ENCODE data around the gene ULK2. TPM values are rescaled to one million over a fixed set of nuclear protein-coding genes. Genes with fewer than 3 reads are reported as not detected.

Gene ULK2
- total and polyA plus RNA-seq, 2 experiments from 2014 or later, result 6.8 to 19.2 TPM

- whole genome bisulfite sequencing, 2 experiments (ENCODE audit: low coverage in 1 of 2, low lambda C conversion rate in 2 of 2, missing lambda C conversion rate in 2 of 2), result 81 to 86% methylated on average over 12 of the region's 12 CpGs
- in situ Hi-C loops (cut with MboI), result loop anchor here (25.0 kb wide), 1 partner anchor 495 kb away; no protein-coding TSS in a partner anchor
- Histone ChIP-seq H3K27ac (no peak overlapping the region), H3K9ac (no peak overlapping the region), H3K79me2 (ENCODE audit: insufficient read depth) (no peaks in the 10 kb centered on the region), H2AFZ (no peak overlapping the region), H3K9me2 (ENCODE audit: insufficient read depth) (no peaks in the 10 kb centered on the region), H3K4me3 (no peak overlapping the region), H3K4me1 (ENCODE audit: insufficient read depth) (peaks cover 18% of the 10 kb centered on the region), H3K27me3 (replicated peaks; ENCODE audit: insufficient read depth) (no peaks in the 10 kb centered on the region), H4K20me1 (ENCODE audit: insufficient read depth) (no peaks in the 10 kb centered on the region), H3K9me3 (ENCODE audit: low read depth) (no peaks in the 10 kb centered on the region), H3K36me3 (ENCODE audit: low read depth) (no peaks in the 10 kb centered on the region), H3K4me2 (ENCODE audit: unreplicated experiment) (no peak overlapping the region), H3F3A (ENCODE audit: insufficient read depth) (peaks cover 8% of the 10 kb centered on the region; the same call in 1 of the 2 replicates)
- DNase-seq, result no peak
- no peak for TF ChIP-seq EZH2 (IDR thresholded peaks at IDR 0.05; ENCODE audit: insufficient read depth, poor library complexity, severe bottlenecking)
- TF ChIP-seq EZH2phosphoT487 (IDR thresholded peaks at IDR 0.05; ENCODE audit: insufficient read depth, low read depth), result no peak
These were observed 110.1 kb downstream of the ULK2 start for GRCh38 chr17:19757536-19758180.

- Histone ChIP-seq H3K27me3 (replicated peaks; ENCODE audit: insufficient read depth) (no peaks in the 10 kb centered on the region), H3K9ac (no peak overlapping the region), H3K9me2 (ENCODE audit: insufficient read depth) (no peaks in the 10 kb centered on the region), H3K9me3 (ENCODE audit: low read depth) (no peaks in the 10 kb centered on the region), H3K4me3 (no peak overlapping the region), H2AFZ (no peak overlapping the region), H3K4me2 (ENCODE audit: unreplicated experiment) (no peak overlapping the region), H3K79me2 (ENCODE audit: insufficient read depth) (no peaks in the 10 kb centered on the region), H3K27ac (no peak overlapping the region), H3F3A (ENCODE audit: insufficient read depth) (peaks cover 8% of the 10 kb centered on the region; the same call in 1 of the 2 replicates), H3K4me1 (ENCODE audit: insufficient read depth) (peaks cover 20% of the 10 kb centered on the region), H4K20me1 (ENCODE audit: insufficient read depth) (no peaks in the 10 kb centered on the region), H3K36me3 (ENCODE audit: low read depth) (no peaks in the 10 kb centered on the region)
- 76 to 81% methylated on average over 10 of the region's 10 CpGs for WGBS, 2 experiments (ENCODE audit: low coverage in 1 of 2, low lambda C conversion rate in 2 of 2, missing lambda C conversion rate in 2 of 2)
- in situ Hi-C loops (cut with MboI), result loop anchor here (25.0 kb wide), 1 partner anchor 494 kb away; no protein-coding TSS in a partner anchor
- no peak for DNase-seq
- no peak for TF ChIP-seq EZH2 (IDR thresholded peaks at IDR 0.05; ENCODE audit: insufficient read depth, poor library complexity, severe bottlenecking)
- no peak for TF ChIP-seq EZH2phosphoT487 (IDR thresholded peaks at IDR 0.05; ENCODE audit: insufficient read depth, low read depth)
These were observed 111.2 kb downstream of the ULK2 start for GRCh38 chr17:19756546-19756945.

GRCh38 chr17:19755821-19756510, 111.8 kb downstream of the ULK2 start:
- Histone ChIP-seq H3K27ac (no peak overlapping the region), H2AFZ (no peak overlapping the region), H3F3A (ENCODE audit: insufficient read depth) (peaks cover 8% of the 10 kb centered on the region; the same call in 1 of the 2 replicates), H3K27me3 (replicated peaks; ENCODE audit: insufficient read depth) (no peaks in the 10 kb centered on the region), H3K79me2 (ENCODE audit: insufficient read depth) (no peaks in the 10 kb centered on the region), H3K36me3 (ENCODE audit: low read depth) (no peaks in the 10 kb centered on the region), H3K4me1 (ENCODE audit: insufficient read depth) (peaks cover 20% of the 10 kb centered on the region), H3K9me3 (ENCODE audit: low read depth) (no peaks in the 10 kb centered on the region), H4K20me1 (ENCODE audit: insufficient read depth) (no peaks in the 10 kb centered on the region), H3K9me2 (ENCODE audit: insufficient read depth) (no peaks in the 10 kb centered on the region), H3K4me2 (ENCODE audit: unreplicated experiment) (no peak overlapping the region), H3K9ac (no peak overlapping the region), H3K4me3 (no peak overlapping the region)
- WGBS, 2 experiments (ENCODE audit: low coverage in 1 of 2, low lambda C conversion rate in 2 of 2, missing lambda C conversion rate in 2 of 2), result 86 to 88% methylated on average over 11 of the region's 11 CpGs
- no peak for DNase-seq
- TF ChIP-seq EZH2 (IDR thresholded peaks at IDR 0.05; ENCODE audit: insufficient read depth, poor library complexity, severe bottlenecking) (no peak), EZH2phosphoT487 (IDR thresholded peaks at IDR 0.05; ENCODE audit: insufficient read depth, low read depth) (no peak)
- in situ Hi-C loops (cut with MboI), result loop anchor here (25.0 kb wide), 1 partner anchor 494 kb away; no protein-coding TSS in a partner anchor

- Histone ChIP-seq H3K79me2 (ENCODE audit: insufficient read depth) (no peaks in the 10 kb centered on the region), H3K4me3 (no peak overlapping the region), H3K27ac (no peak overlapping the region), H3K36me3 (ENCODE audit: low read depth) (no peaks in the 10 kb centered on the region), H2AFZ (no peak overlapping the region), H3K27me3 (replicated peaks; ENCODE audit: insufficient read depth) (no peaks in the 10 kb centered on the region), H4K20me1 (ENCODE audit: insufficient read depth) (no peaks in the 10 kb centered on the region), H3K9me2 (ENCODE audit: insufficient read depth) (no peaks in the 10 kb centered on the region), H3F3A (ENCODE audit: insufficient read depth) (peaks cover 8% of the 10 kb centered on the region; the same call in 1 of the 2 replicates), H3K9ac (no peak overlapping the region), H3K4me2 (ENCODE audit: unreplicated experiment) (no peak overlapping the region), H3K9me3 (ENCODE audit: low read depth) (no peaks in the 10 kb centered on the region), H3K4me1 (ENCODE audit: insufficient read depth) (peaks cover 20% of the 10 kb centered on the region)
- no peak for DNase-seq
- WGBS, 2 experiments (ENCODE audit: low coverage in 1 of 2, low lambda C conversion rate in 2 of 2, missing lambda C conversion rate in 2 of 2), result 95 to 96% methylated on average over 5 to 6 of the region's 6 CpGs
- TF ChIP-seq EZH2phosphoT487 (IDR thresholded peaks at IDR 0.05; ENCODE audit: insufficient read depth, low read depth) (no peak), EZH2 (IDR thresholded peaks at IDR 0.05; ENCODE audit: insufficient read depth, poor library complexity, severe bottlenecking) (no peak)
- in situ Hi-C loops (cut with MboI), result loop anchor here (25.0 kb wide), 1 partner anchor 493 kb away; no protein-coding TSS in a partner anchor
These were observed 112.3 kb downstream of the ULK2 start for GRCh38 chr17:19755392-19755791.
